ENCODE data around the gene SMYD3. TPM values are rescaled to one million over a fixed set of nuclear protein-coding genes. Genes with fewer than 3 reads are reported as not detected.
A peak's percentile ranks its signal among the peaks of the same experiment; 100 is the strongest.

SMYD3 gene
- total RNA-seq, 2 donors from 2014 or later, result 16.2 to 16.4 TPM

GRCh38 chr1:246544001-246544400 is 36.9 kb upstream of the SMYD3 start:
- Histone ChIP-seq H3K9me3 (no peaks in the 10 kb centered on the region), H3K4me1 (no peaks in the 10 kb centered on the region), H3K27ac (no peak overlapping the region), H3K36me3 (no peaks in the 10 kb centered on the region), H3K4me3 (no peak overlapping the region), H3K9ac (ENCODE audit: low read depth in 2 of 2, low read length in 2 of 2) (no peak overlapping the region), H3K27me3 (no peaks in the 10 kb centered on the region)
- TF ChIP-seq CTCF (IDR thresholded peaks at IDR 0.05), result no peak
- intact Hi-C loops (cut with DNase I), result no loop called here
- no peak for DNase-seq

GRCh38 chr1:246540738-246541491 is 33.8 kb upstream of the SMYD3 start:
- DNase-seq, result no peak
- TF ChIP-seq CTCF (IDR thresholded peaks at IDR 0.05), result no peak
- no peaks in the 10 kb centered on the region for H3K27me3 ChIP-seq
- no peak overlapping the region for H3K27ac ChIP-seq
- H3K4me3 ChIP-seq, result no peak overlapping the region
- H3K4me1 ChIP-seq, result no peaks in the 10 kb centered on the region
- no peak overlapping the region for H3K9ac ChIP-seq (ENCODE audit: low read depth in 2 of 2, low read length in 2 of 2)
- intact Hi-C loops (cut with DNase I), result no loop called here
- no peaks in the 10 kb centered on the region for H3K36me3 ChIP-seq
- no peaks in the 10 kb centered on the region for H3K9me3 ChIP-seq

GRCh38 chr1:246537887-246538286 is 30.8 kb upstream of the SMYD3 start:
- peak; percentile 51 for DNase-seq
- intact Hi-C loops (cut with DNase I), result no loop called here
- Histone ChIP-seq H3K27me3 (no peaks in the 10 kb centered on the region), H3K4me3 (no peak overlapping the region), H3K36me3 (no peaks in the 10 kb centered on the region), H3K9me3 (no peaks in the 10 kb centered on the region), H3K27ac (no peak overlapping the region), H3K4me1 (no peaks in the 10 kb centered on the region), H3K9ac (ENCODE audit: low read depth in 2 of 2, low read length in 2 of 2) (no peak overlapping the region)
- no peak for TF ChIP-seq CTCF (IDR thresholded peaks at IDR 0.05)

GRCh38 chr1:246537441-246537840 is 30.4 kb upstream of the SMYD3 start:
- TF ChIP-seq CTCF (IDR thresholded peaks at IDR 0.05), result no peak
- Histone ChIP-seq H3K9me3 (no peaks in the 10 kb centered on the region), H3K27ac (no peak overlapping the region), H3K27me3 (no peaks in the 10 kb centered on the region), H3K36me3 (no peaks in the 10 kb centered on the region), H3K4me3 (no peak overlapping the region), H3K4me1 (no peaks in the 10 kb centered on the region), H3K9ac (ENCODE audit: low read depth in 2 of 2, low read length in 2 of 2) (no peak overlapping the region)
- intact Hi-C loops (cut with DNase I), result no loop called here
- no peak for DNase-seq

- H3K27ac ChIP-seq, result no peak overlapping the region
- DNase-seq, result no peak
Observed at GRCh38 chr1:246534114-246534513, 27.0 kb upstream of the SMYD3 start.

More at GRCh38 chr1:246534114-246534513, 27.0 kb upstream of the SMYD3 start:
- Histone ChIP-seq H3K36me3 (no peaks in the 10 kb centered on the region), H3K9me3 (no peaks in the 10 kb centered on the region), H3K4me3 (no peak overlapping the region), H3K4me1 (no peaks in the 10 kb centered on the region), H3K9ac (ENCODE audit: low read depth in 2 of 2, low read length in 2 of 2) (no peak overlapping the region), H3K27me3 (no peaks in the 10 kb centered on the region)
- intact Hi-C loops (cut with DNase I), result no loop called here
- TF ChIP-seq CTCF (IDR thresholded peaks at IDR 0.05), result no peak
